HCT116 (cell line): ENCODE results near the gene PTGER4. TPM values are rescaled to one million over a fixed set of nuclear protein-coding genes. Genes with fewer than 3 reads are reported as not detected.

Experiments
- ATAC-seq: fragments of 200-7000 bp; cut with Tn5 transposase; 2 replicates; pipeline ENCODE4 v1.9.1; 2020; ENCODE audit warnings: mild to moderate bottlenecking, moderate library complexity
- BruUV-seq: library from RNA; stranded (reverse); fragments of 400-500 nt; replicated peaks from 2 replicates; lab custom pipeline; 2021; lab: Mats Ljungman, UMichigan
- CTCF ChIA-PET: fragments of 300-600 bp; sonication (Branson Sonifier 250); formaldehyde crosslinking; loops from one replicate; lab custom pipeline; 2021; ENCODE audit warnings: antibody characterized with exemption; lab: Charles Lee
- POLR2A ChIA-PET: fragments of 300-600, 350-600 bp; sonication (Branson Sonifier 250); formaldehyde crosslinking; loops from one replicate; lab custom pipeline; 2021; ENCODE audit warnings: antibody characterized with exemption; lab: Charles Lee
- RAD21 ChIA-PET, 2 experiments: fragments of 300-600 bp; sonication (Branson Sonifier 250); formaldehyde crosslinking; loops; one replicate each; lab custom pipeline; 2023; ENCODE audit warnings: low total read pairs in 2 of 2; ENCODE audit not compliant: uncharacterized antibody in 2 of 2, unreplicated experiment in 2 of 2, low non-redundant PET in 1 of 2; lab: Charles Lee
- DNase-seq: peaks from one replicate; pipeline ENCODE4 v3.0.0-alpha.2; 2010; ENCODE audit warnings: low read depth, low spot score
- H2AFZ ChIP-seq: fragments of 200-600 bp; shearing (Covaris generic), sonication (generic); 2 replicates; pipeline ENCODE4 v1.6.1; 2017; ENCODE audit warnings: low read depth, mixed run types, mixed read lengths, antibody characterized with exemption, low read length; ENCODE audit not compliant: poor library complexity, severe bottlenecking
- H3K27ac ChIP-seq: 2 replicates; pipeline ENCODE4 v1.5.1; 2012; ENCODE audit warnings: low read depth, low read length
- H3K27me3 ChIP-seq: fragments of 200-600 bp; sonication (generic); 2 replicates; pipeline ENCODE4 v1.6.1; 2016; ENCODE audit warnings: mixed run types, low read length, mixed read lengths; ENCODE audit not compliant: insufficient read depth
- H3K36me3 ChIP-seq, 2 experiments: fragments of 200-500 bp in 1 of 2; fragments of 200-600 bp in 1 of 2; sonication (Bioruptor generic) in 1 of 2; sonication (generic) in 1 of 2; 2 replicates each; pipeline versions ENCODE4 v1.5.1 to v1.6.1; 2014 to 2016; ENCODE audit warnings: low read length in 2 of 2, inconsistent platforms in 1 of 2, mixed read lengths in 1 of 2, mixed run types in 1 of 2; ENCODE audit not compliant: insufficient read depth in 2 of 2, control insufficient read depth in 1 of 2
- H3K4me1 ChIP-seq, 2 experiments: fragments of 200-600 bp in 1 of 2; sonication (generic) in 1 of 2; 2 replicates each; pipeline versions ENCODE4 v1.5.1 to v1.6.1; 2012 to 2017; ENCODE audit warnings: low read length in 2 of 2, inconsistent platforms in 1 of 2, mild to moderate bottlenecking in 1 of 2, mixed read lengths in 1 of 2, mixed run types in 1 of 2, moderate library complexity in 1 of 2; ENCODE audit not compliant: insufficient read depth in 2 of 2, control insufficient read depth in 1 of 2
- H3K4me2 ChIP-seq: fragments of 200-600 bp; sonication (generic); 2 replicates; pipeline ENCODE4 v1.6.1; 2017; ENCODE audit warnings: mixed run types, low read length, mixed read lengths
- H3K4me3 ChIP-seq, 2 experiments: fragments of 200-600 bp in 1 of 2; sonication (generic) in 1 of 2; replicated peaks in 1 of 2; 2 replicates each; pipeline ENCODE4 v1.5.1; 2011 to 2016; ENCODE audit warnings: low read length in 2 of 2, control low read depth in 1 of 2, low read depth in 1 of 2, mild to moderate bottlenecking in 1 of 2, mixed read lengths in 1 of 2, mixed run types in 1 of 2
- H3K79me2 ChIP-seq: fragments of 200-600 bp; sonication (generic); 2 replicates; pipeline ENCODE4 v1.6.1; 2017; ENCODE audit warnings: mild to moderate bottlenecking, mixed run types, low read length, moderate library complexity, mixed read lengths; ENCODE audit not compliant: insufficient read depth
- H3K9ac ChIP-seq: fragments of 200-600 bp; sonication (generic); 2 replicates; pipeline ENCODE4 v1.6.1; 2016; ENCODE audit warnings: low read length, mixed read lengths
- H3K9me2 ChIP-seq: fragments of 200-600 bp; sonication (generic), shearing (Covaris generic); 2 replicates; pipeline ENCODE4 v1.6.1; 2017; ENCODE audit warnings: mixed run types, mild to moderate bottlenecking, moderate library complexity; ENCODE audit not compliant: insufficient read depth
- H3K9me3 ChIP-seq, 2 experiments: fragments of 200-500 bp in 1 of 2; fragments of 200-600 bp in 1 of 2; sonication (Bioruptor generic) in 1 of 2; sonication (generic) in 1 of 2; 2 replicates each; pipeline ENCODE4 v1.6.1; 2014 to 2017; ENCODE audit warnings: low read length in 2 of 2, mixed read lengths in 2 of 2, inconsistent platforms in 1 of 2, low read depth in 1 of 2, mild to moderate bottlenecking in 1 of 2, mixed run types in 1 of 2, moderate library complexity in 1 of 2; ENCODE audit not compliant: control insufficient read depth in 1 of 2, insufficient read depth in 1 of 2
- H4K20me1 ChIP-seq: fragments of 200-600 bp; sonication (generic), shearing (Covaris generic); 2 replicates; pipeline ENCODE4 v1.6.1; 2017; ENCODE audit warnings: mixed run types, mild to moderate bottlenecking, moderate library complexity; ENCODE audit not compliant: insufficient read depth
- ATF3 ChIP-seq: IDR thresholded peaks from 2 replicates; pipeline ENCODE4 v1.6.1; 2012
- CEBPB ChIP-seq: IDR thresholded peaks from 2 replicates; pipeline ENCODE4 v1.6.1; 2012; ENCODE audit warnings: low read depth
- CTCF ChIP-seq, 3 experiments: fragments of 200-600 bp in 1 of 3; sonication (generic) in 1 of 3; IDR thresholded peaks in 2 of 3; conservative IDR thresholded peaks in 1 of 3; 2 replicates each; pipeline ENCODE4 v1.5.1; 2012 to 2017; ENCODE audit warnings: low read depth in 2 of 3, low read length in 2 of 3, antibody characterized with exemption in 1 of 3, borderline replicate concordance in 1 of 3, control low read depth in 1 of 3, mild to moderate bottlenecking in 1 of 3, mixed read lengths in 1 of 3, mixed run types in 1 of 3, moderate library complexity in 1 of 3; ENCODE audit not compliant: insufficient read depth in 1 of 3
- ELF1 ChIP-seq: IDR thresholded peaks from 2 replicates; pipeline ENCODE4 v1.6.1; 2012; ENCODE audit warnings: low read depth, borderline replicate concordance
- EZH2 ChIP-seq: fragments of 200-600 bp; sonication (generic); IDR thresholded peaks from 2 replicates; pipeline ENCODE4 v1.6.1; 2017; ENCODE audit warnings: antibody characterized with exemption, mixed run types
- EZH2phosphoT487 ChIP-seq: fragments of 200-600 bp; IDR thresholded peaks from 2 replicates; pipeline ENCODE4 v1.6.1; 2018; ENCODE audit warnings: antibody characterized with exemption, borderline replicate concordance
- FOSL1 ChIP-seq: IDR thresholded peaks from 2 replicates; pipeline ENCODE4 v1.6.1; 2012; ENCODE audit warnings: low read depth
- JUND ChIP-seq: IDR thresholded peaks from 2 replicates; pipeline ENCODE4 v1.6.1; 2012
- POLR2A ChIP-seq: IDR thresholded peaks from 2 replicates; pipeline ENCODE4 v1.7.0; 2011; ENCODE audit warnings: borderline replicate concordance; ENCODE audit not compliant: insufficient read depth, insufficient read length; ENCODE audit errors: extremely low read depth
- POLR2AphosphoS5 ChIP-seq: IDR thresholded peaks from 2 replicates; pipeline ENCODE4 v1.6.1; 2011; ENCODE audit warnings: mild to moderate bottlenecking, low read depth, low read length, moderate library complexity
- RAD21 ChIP-seq: IDR thresholded peaks from 2 replicates; pipeline ENCODE4 v1.6.1; 2012; ENCODE audit warnings: low read depth, mild to moderate bottlenecking
- REST ChIP-seq: IDR thresholded peaks from 2 replicates; pipeline ENCODE4 v1.6.1; 2012; ENCODE audit warnings: low read depth
- SIN3A ChIP-seq: IDR thresholded peaks from 2 replicates; pipeline ENCODE4 v1.6.1; 2012; ENCODE audit warnings: low read depth
- SP1 ChIP-seq: IDR thresholded peaks from 2 replicates; pipeline ENCODE4 v1.6.1; 2012; ENCODE audit warnings: low read depth
- SRF ChIP-seq: IDR thresholded peaks from 2 replicates; pipeline ENCODE4 v1.6.1; 2012; ENCODE audit warnings: low read depth
- TCF7L2 ChIP-seq: IDR thresholded peaks from 2 replicates; pipeline ENCODE4 v1.7.0; 2011; ENCODE audit warnings: borderline replicate concordance, inconsistent platforms; ENCODE audit not compliant: insufficient read depth, insufficient read length; ENCODE audit errors: extremely low read depth
- YY1 ChIP-seq: IDR thresholded peaks from 2 replicates; pipeline ENCODE4 v1.6.1; 2011; ENCODE audit warnings: low read length, low read depth, moderate library complexity, mild to moderate bottlenecking; ENCODE audit not compliant: insufficient replicate concordance; ENCODE audit errors: extremely low read depth
- ZBTB33 ChIP-seq: IDR thresholded peaks from 2 replicates; pipeline ENCODE4 v1.6.1; 2011; ENCODE audit warnings: mild to moderate bottlenecking, low read length, moderate library complexity; ENCODE audit not compliant: insufficient replicate concordance; ENCODE audit errors: extremely low read depth
- ZFX ChIP-seq: fragments of 450-650 bp; IDR thresholded peaks from 2 replicates; pipeline ENCODE4 v1.6.1; 2017
- ZNF274 ChIP-seq: fragments of 200-500 bp; sonication (Bioruptor generic); IDR thresholded peaks from 2 replicates; pipeline ENCODE4 v1.6.1; 2014; ENCODE audit warnings: mild to moderate bottlenecking, low read depth, low read length, inconsistent platforms
- intact Hi-C: fragments of 100-400 bp; cut with micrococcal nuclease; formaldehyde crosslinking; loops from 2 replicates; pipeline ENCODE4 v1.10.0; 2022
- total RNA-seq: library from RNA; stranded (reverse); gene quantifications from one replicate; pipeline ENCODE4 v1.2.1, GENCODE V29; 2021; ENCODE audit not compliant: unreplicated experiment

PTGER4 gene
- total RNA-seq, 1 experiment from 2014 or later = 3.0 TPM

- H3K4me3 ChIP-seq = no peak overlapping the region
- ChIA-PET RAD21 (no interaction called here), CTCF (no interaction called here), POLR2A (no interaction called here)
- no peak overlapping the region for H3K4me2 ChIP-seq
- intact Hi-C loops = loop anchor here (10.0 kb wide), 1 partner anchor 1519 kb away; the partner anchor contains the start of gene FYB1
- H3K27me3 ChIP-seq = no peaks in the 10 kb centered on the region
- no peak overlapping the region for H2AFZ ChIP-seq
- DNase-seq = no peak
- H3K9me3 ChIP-seq = no peaks in the 10 kb centered on the region
- H4K20me1 ChIP-seq = no peaks in the 10 kb centered on the region
- no peaks in the 10 kb centered on the region for H3K79me2 ChIP-seq
- no peaks in the 10 kb centered on the region for H3K9me2 ChIP-seq
- no peaks in the 10 kb centered on the region for H3K36me3 ChIP-seq
- TF ChIP-seq ATF3 (no peak), CEBPB (no peak), FOSL1 (no peak), EZH2 (no peak), POLR2A (no peak), POLR2AphosphoS5 (no peak), TCF7L2 (no peak), SP1 (no peak), ZFX (no peak), ZNF274 (no peak), JUND (no peak), RAD21 (no peak), EZH2phosphoT487 (no peak), SRF (no peak), YY1 (no peak), ZBTB33 (no peak), ELF1 (no peak), REST (no peak), SIN3A (no peak), CTCF (IDR thresholded peaks at IDR 0.05 in 2 of 3, conservative IDR thresholded peaks at IDR 0.05 in 1 of 3; ENCODE audit: borderline replicate concordance in 1 of 3, insufficient read depth in 1 of 3, low read depth in 2 of 3, low read length in 2 of 3) (no peak)
- TF ChIP-seq, all 23 proteins: peak for 0
- no peak overlapping the region for H3K27ac ChIP-seq
- peaks cover 0 to 17% of the 10 kb centered on the region in 2 experiments; a peak in 1 of 4 replicates for H3K4me1 ChIP-seq
- H3K9ac ChIP-seq = no peak overlapping the region
- BruUV-seq = no TSS peak
- no peak for ATAC-seq
These were observed 53.7 kb downstream of the PTGER4 start for GRCh38 chr5:40733434-40733833.
